ENCODE measurements around the gene CLSTN3. TPM values are rescaled to one million over a fixed set of nuclear protein-coding genes. Genes with fewer than 3 reads are reported as not detected.

Gene CLSTN3
- total and polyA plus RNA-seq, 2 of the 8 experiments (the other 6 are each of a cell fraction or from before 2014, with no cell fraction given): 20.4 to 26.3 TPM

- no peak for TF ChIP-seq CHD7 (IDR thresholded peaks at IDR 0.05; ENCODE audit: insufficient replicate concordance, low read length)
- TF ChIP-seq SIX5 (IDR thresholded peaks at IDR 0.05; ENCODE audit: low read depth, low read length): no peak
These were observed 31.2 kb downstream of the CLSTN3 start (continued) for GRCh38 chr12:7161327-7161726.
